ENCODE results near the gene CD93.

CD93 gene

GRCh38 chr20:23093613-23094012 is 7.5 kb upstream of the CD93 start:
- ATAC-seq: no peak
- no peak for TF ChIP-seq ARNTL (CRISPR knock-in tag; IDR thresholded peaks at IDR 0.05; ENCODE audit: borderline replicate concordance, low read depth)
- no peak for TF ChIP-seq ESRRG (CRISPR knock-in tag; IDR thresholded peaks at IDR 0.05)
- TF ChIP-seq GLIS3 (CRISPR knock-in tag; IDR thresholded peaks at IDR 0.05): no peak
- no peak for TF ChIP-seq SNAI2 (CRISPR knock-in tag; IDR thresholded peaks at IDR 0.05)

GRCh38 chr20:23092861-23093495 is 6.9 kb upstream of the CD93 start:
- no peak for ATAC-seq
- no peak for TF ChIP-seq PATZ1 (CRISPR knock-in tag; IDR thresholded peaks at IDR 0.05; ENCODE audit: borderline replicate concordance)
- no peak for TF ChIP-seq CREB5 (CRISPR knock-in tag; IDR thresholded peaks at IDR 0.05; ENCODE audit: low read depth)
- TF ChIP-seq CSDC2 (CRISPR knock-in tag; IDR thresholded peaks at IDR 0.05): no peak
- no peak for TF ChIP-seq POU6F1 (CRISPR knock-in tag; IDR thresholded peaks at IDR 0.05; ENCODE audit: borderline replicate concordance, low read depth)
- no peak for TF ChIP-seq ZNF8 (CRISPR knock-in tag; IDR thresholded peaks at IDR 0.05)
- no peak for TF ChIP-seq RARB (CRISPR knock-in tag; IDR thresholded peaks at IDR 0.05)
- TF ChIP-seq ZFP30 (CRISPR knock-in tag; IDR thresholded peaks at IDR 0.05): no peak

- ATAC-seq: no peak
- TF ChIP-seq CSDC2 (CRISPR knock-in tag; IDR thresholded peaks at IDR 0.05) (no peak), PPARA (CRISPR knock-in tag; IDR thresholded peaks at IDR 0.05; ENCODE audit: borderline replicate concordance) (no peak), BACH2 (CRISPR knock-in tag; IDR thresholded peaks at IDR 0.05; ENCODE audit: borderline replicate concordance) (no peak), TOX (CRISPR knock-in tag; IDR thresholded peaks at IDR 0.05; ENCODE audit: borderline replicate concordance) (no peak), ISL1 (CRISPR knock-in tag; IDR thresholded peaks at IDR 0.05) (no peak), ARNTL (CRISPR knock-in tag; IDR thresholded peaks at IDR 0.05; ENCODE audit: borderline replicate concordance, low read depth) (no peak), ZNF70 (CRISPR knock-in tag; IDR thresholded peaks at IDR 0.05) (no peak), ZNF565 (CRISPR knock-in tag; conservative IDR thresholded peaks at IDR 0.05; ENCODE audit: low read depth) (no peak), TCF4 (CRISPR knock-in tag; IDR thresholded peaks at IDR 0.05; ENCODE audit: borderline replicate concordance) (no peak), GLIS3 (CRISPR knock-in tag; IDR thresholded peaks at IDR 0.05) (no peak), PATZ1 (CRISPR knock-in tag; IDR thresholded peaks at IDR 0.05; ENCODE audit: borderline replicate concordance) (no peak), TSHZ2 (CRISPR knock-in tag; IDR thresholded peaks at IDR 0.05) (no peak), CSRNP3 (CRISPR knock-in tag; IDR thresholded peaks at IDR 0.05) (no peak), RARB (CRISPR knock-in tag; IDR thresholded peaks at IDR 0.05) (no peak), ESRRG (CRISPR knock-in tag; IDR thresholded peaks at IDR 0.05) (no peak), ZNF8 (CRISPR knock-in tag; IDR thresholded peaks at IDR 0.05) (no peak)
These were observed 6.2 kb upstream of the CD93 start for GRCh38 chr20:23092384-23092756.
